Middle frontal gyrus (tissue), 1 donor: ENCODE measurements around the gene GRK2.

ENCODE experiments used
- DNase-seq: peaks from one replicate; pipeline ENCODE4 v3.0.0-alpha.2; 2015; ENCODE audit warnings: low spot score; ENCODE audit errors: extremely low spot score

The GRK2 gene

GRCh38 chr11:67293090-67293489, 26.8 kb downstream of the GRK2 start:
- no peak for DNase-seq

- no peak for DNase-seq
Observed at GRCh38 chr11:67295846-67296245, 29.6 kb downstream of the GRK2 start.

- no peak for DNase-seq
Observed at GRCh38 chr11:67298786-67299185, 32.5 kb downstream of the GRK2 start.

GRCh38 chr11:67299471-67300191, 33.4 kb downstream of the GRK2 start:
- no peak for DNase-seq

- DNase-seq, result no peak
Observed at GRCh38 chr11:67300256-67300755, 34.0 kb downstream of the GRK2 start.

- no peak for DNase-seq
Observed at GRCh38 chr11:67300756-67301312, 34.6 kb downstream of the GRK2 start.

- no peak for DNase-seq
Observed at GRCh38 chr11:67301313-67301921, 35.1 kb downstream of the GRK2 start.

GRCh38 chr11:67301951-67302516, 35.8 kb downstream of the GRK2 start:
- no peak for DNase-seq

GRCh38 chr11:67302571-67303131, 36.4 kb downstream of the GRK2 start:
- DNase-seq, result no peak

GRCh38 chr11:67303132-67303834, 37.0 kb downstream of the GRK2 start, which contains the start of gene SSH3:
SSH3 (plus strand) TSS chr11:67303530; CDS start chr11:67303626, 96 bp downstream.
- peak; percentile 40 for DNase-seq

GRCh38 chr11:67303835-67304411, 37.6 kb downstream of the GRK2 start:
- DNase-seq, result no peak

- no peak for DNase-seq
Observed at GRCh38 chr11:67304511-67305113, 38.3 kb downstream of the GRK2 start.

GRCh38 chr11:67306769-67307544, 40.7 kb downstream of the GRK2 start:
- no peak for DNase-seq

- DNase-seq, result no peak
Observed at GRCh38 chr11:67307545-67308001, 41.3 kb downstream of the GRK2 start.

- DNase-seq, result no peak
Observed at GRCh38 chr11:67308031-67308866, 42.0 kb downstream of the GRK2 start.

GRCh38 chr11:67309166-67309565, 42.9 kb downstream of the GRK2 start:
- no peak for DNase-seq

GRCh38 chr11:67309661-67310061, 43.4 kb downstream of the GRK2 start:
- DNase-seq, result no peak

- no peak for DNase-seq
Observed at GRCh38 chr11:67310246-67311050, 44.2 kb downstream of the GRK2 start.
